ENCODE measurements around the gene AMIGO2. TPM values are rescaled to one million over a fixed set of nuclear protein-coding genes. Genes with fewer than 3 reads are reported as not detected.

The AMIGO2 gene
- total RNA-seq, 1 donor from 2014 or later: 1.6 TPM

DNA sequence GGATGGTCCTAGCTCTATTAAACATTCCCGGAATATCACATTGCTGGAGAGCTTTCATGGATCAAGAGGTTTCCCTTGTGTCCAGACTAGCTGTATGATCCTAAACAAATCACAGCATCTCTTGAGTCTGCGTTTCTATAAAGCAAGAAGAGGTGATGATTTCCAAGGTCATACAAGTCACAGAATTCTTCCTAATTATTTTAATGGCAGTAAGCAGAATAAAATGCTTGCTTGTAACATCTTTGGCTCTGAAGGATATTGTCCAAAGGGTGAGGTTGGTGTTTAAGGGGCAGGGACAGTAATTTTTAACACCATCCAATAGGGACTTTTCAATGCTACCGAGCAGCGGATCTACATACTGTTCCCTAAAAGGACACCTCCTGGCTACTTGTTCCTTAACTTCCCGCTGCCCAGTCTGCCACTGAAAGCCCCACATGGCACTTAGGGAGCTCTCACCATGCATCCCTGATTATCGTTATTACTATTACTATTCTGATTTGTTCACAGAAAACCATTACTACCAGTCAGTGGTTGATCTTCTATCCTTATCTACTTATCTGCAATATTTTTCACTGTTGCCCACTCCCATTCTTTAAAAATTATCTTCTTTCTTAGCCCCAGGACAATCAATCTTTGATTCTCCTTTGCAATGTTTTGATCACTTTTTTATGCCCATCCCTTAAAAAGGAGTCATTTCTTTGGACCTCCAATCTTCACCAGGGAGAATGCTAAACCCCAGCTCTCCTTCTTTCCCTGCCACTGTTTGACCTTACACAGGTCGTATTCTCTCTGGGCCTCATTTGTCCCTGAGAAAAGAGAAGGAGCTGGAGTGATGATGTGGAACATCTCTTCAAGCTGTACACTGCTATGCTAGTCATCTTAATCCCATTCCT lies 4.3 kb downstream of the AMIGO2 start:
- Histone ChIP-seq H3K9me3 (ENCODE audit: control insufficient read depth in 3 of 3, low read length in 3 of 3) (no peaks in the 10 kb centered on the region), H3K27me3 (ENCODE audit: control insufficient read depth in 3 of 3, insufficient read depth in 3 of 3, low read length in 3 of 3) (peaks cover 10 to 23% (median 17%) of the 10 kb centered on the region in 3 donors), H3K9ac (ENCODE audit: low read depth in 1 of 3, low read length in 3 of 3) (no peak overlapping the region), H3K27ac (ENCODE audit: low read depth, low read length) (no peak overlapping the region), H3K4me3 (ENCODE audit: low read length in 3 of 3) (no peak overlapping the region), H3K4me1 (ENCODE audit: control insufficient read depth in 3 of 3, insufficient read depth in 3 of 3, low read length in 3 of 3) (peaks cover 12 to 18% (median 13%) of the 10 kb centered on the region in 3 donors), H3K36me3 (ENCODE audit: control insufficient read depth in 3 of 3, insufficient read depth in 3 of 3, low read length in 3 of 3) (no peaks in the 10 kb centered on the region)

DNA sequence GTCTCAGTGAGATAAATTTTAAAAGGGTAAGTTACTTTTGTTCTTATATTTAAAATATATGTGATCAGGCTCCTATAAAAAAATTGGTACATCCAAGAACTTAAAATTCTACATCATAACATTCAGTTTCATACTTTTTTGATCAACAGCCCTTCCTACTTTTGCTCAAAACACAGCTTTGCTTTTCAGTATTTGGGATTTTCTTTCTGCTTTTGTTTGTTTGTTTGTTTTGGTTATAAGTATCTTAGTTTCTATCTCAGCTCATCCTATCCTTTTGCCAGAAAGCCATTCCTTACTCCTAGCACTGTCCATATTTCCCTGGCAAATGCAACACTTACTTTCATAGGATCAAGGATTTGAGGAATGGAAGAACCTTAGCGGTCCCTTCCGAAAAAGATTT lies 5.0 kb downstream of the AMIGO2 start:
- H3K36me3 ChIP-seq (ENCODE audit: control insufficient read depth in 3 of 3, insufficient read depth in 3 of 3, low read length in 3 of 3): no peaks in the 10 kb centered on the region
- no peak overlapping the region for H3K9ac ChIP-seq (ENCODE audit: low read depth in 1 of 3, low read length in 3 of 3)
- H3K4me1 ChIP-seq (ENCODE audit: control insufficient read depth in 3 of 3, insufficient read depth in 3 of 3, low read length in 3 of 3): peaks cover 7 to 12% (median 9%) of the 10 kb centered on the region in 3 donors
- H3K27me3 ChIP-seq (ENCODE audit: control insufficient read depth in 3 of 3, insufficient read depth in 3 of 3, low read length in 3 of 3): peaks cover 10 to 23% (median 17%) of the 10 kb centered on the region in 3 donors
- H3K27ac ChIP-seq (ENCODE audit: low read depth, low read length): no peak overlapping the region
- H3K9me3 ChIP-seq (ENCODE audit: control insufficient read depth in 3 of 3, low read length in 3 of 3): no peaks in the 10 kb centered on the region
- H3K4me3 ChIP-seq (ENCODE audit: low read length in 3 of 3): no peak overlapping the region

DNA sequence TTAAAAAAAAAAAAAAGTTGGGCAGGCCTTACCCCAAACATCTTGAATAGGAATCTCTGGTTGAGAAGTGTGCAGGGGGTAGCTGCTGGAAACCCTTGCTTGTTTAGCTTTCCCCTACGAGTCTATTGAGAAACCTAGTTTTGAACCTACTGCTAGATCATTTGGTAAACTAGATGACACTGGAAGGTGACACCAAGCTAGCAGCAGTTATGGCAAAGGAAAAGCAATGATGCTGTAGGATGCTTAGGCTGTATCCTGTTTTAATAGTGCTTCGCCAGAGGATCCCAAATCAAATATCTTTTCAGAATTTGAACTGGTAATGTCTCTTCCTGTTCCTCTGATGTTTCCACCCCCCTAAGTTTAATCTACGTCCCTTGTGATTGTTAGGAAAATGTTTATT lies 5.8 kb downstream of the AMIGO2 start:
- Histone ChIP-seq H3K27ac (ENCODE audit: low read depth, low read length) (no peak overlapping the region), H3K27me3 (ENCODE audit: control insufficient read depth in 3 of 3, insufficient read depth in 3 of 3, low read length in 3 of 3) (peaks cover 10 to 19% (median 17%) of the 10 kb centered on the region in 3 donors), H3K4me1 (ENCODE audit: control insufficient read depth in 3 of 3, insufficient read depth in 3 of 3, low read length in 3 of 3) (peaks cover 4 to 7% (median 6%) of the 10 kb centered on the region in 3 donors), H3K36me3 (ENCODE audit: control insufficient read depth in 3 of 3, insufficient read depth in 3 of 3, low read length in 3 of 3) (no peaks in the 10 kb centered on the region), H3K9ac (ENCODE audit: low read depth in 1 of 3, low read length in 3 of 3) (no peak overlapping the region), H3K9me3 (ENCODE audit: control insufficient read depth in 3 of 3, low read length in 3 of 3) (no peaks in the 10 kb centered on the region), H3K4me3 (ENCODE audit: low read length in 3 of 3) (no peak overlapping the region)

DNA sequence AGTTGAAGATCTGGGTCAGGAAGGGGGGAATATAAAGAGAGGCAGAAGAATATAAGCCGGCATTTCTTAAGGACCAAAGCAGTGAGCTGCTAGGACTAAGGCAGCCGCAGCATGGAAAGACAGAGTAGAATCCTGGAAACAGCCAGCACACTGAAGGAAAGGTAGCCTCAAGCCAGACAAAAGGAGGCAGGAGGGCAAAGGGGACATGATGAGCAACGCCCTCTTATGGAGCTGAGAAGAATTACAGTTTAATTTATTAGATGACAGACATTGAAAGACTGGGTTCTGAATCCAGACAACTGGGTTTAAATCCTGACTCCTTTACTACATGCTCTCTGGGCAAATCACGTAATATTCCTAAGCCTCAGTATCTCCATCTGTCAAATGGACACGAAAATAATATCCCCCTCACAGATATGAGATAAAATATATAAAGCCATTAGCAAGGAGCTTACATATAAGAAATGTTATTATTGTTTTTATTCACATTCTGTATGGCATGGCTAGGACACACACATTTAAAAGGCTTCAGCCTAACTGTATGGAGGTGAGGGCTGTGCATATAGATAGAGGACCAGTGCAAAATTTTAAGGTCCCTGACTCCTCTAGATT lies 8.4 kb downstream of the AMIGO2 start:
- Histone ChIP-seq H3K27ac (ENCODE audit: low read depth, low read length) (no peak overlapping the region), H3K4me1 (ENCODE audit: control insufficient read depth in 3 of 3, insufficient read depth in 3 of 3, low read length in 3 of 3) (no peaks in the 10 kb centered on the region), H3K27me3 (ENCODE audit: control insufficient read depth in 3 of 3, insufficient read depth in 3 of 3, low read length in 3 of 3) (no peaks in the 10 kb centered on the region), H3K9ac (ENCODE audit: low read depth in 1 of 3, low read length in 3 of 3) (no peak overlapping the region), H3K36me3 (ENCODE audit: control insufficient read depth in 3 of 3, insufficient read depth in 3 of 3, low read length in 3 of 3) (no peaks in the 10 kb centered on the region), H3K9me3 (ENCODE audit: control insufficient read depth in 3 of 3, low read length in 3 of 3) (no peaks in the 10 kb centered on the region), H3K4me3 (ENCODE audit: low read length in 3 of 3) (no peak overlapping the region)

DNA sequence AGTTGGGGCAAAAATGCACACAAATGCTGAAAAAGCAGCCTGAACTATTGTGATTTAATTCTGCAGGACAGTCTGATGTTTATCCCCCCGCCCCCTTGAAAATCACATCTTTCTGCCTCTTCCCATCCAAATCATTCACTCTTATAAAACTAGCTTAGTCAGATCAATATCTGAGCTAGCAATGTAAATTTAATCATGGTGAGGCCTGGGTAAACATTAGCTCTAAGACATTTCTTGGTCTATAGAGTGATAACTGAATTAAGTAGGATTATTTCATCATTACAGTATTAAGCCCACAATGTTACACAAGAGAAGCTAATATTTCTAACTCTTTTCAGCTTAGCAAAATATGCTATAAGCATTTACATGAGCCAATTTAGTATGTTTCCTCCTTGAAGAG lies 9.4 kb downstream of the AMIGO2 start:
- H3K4me3 ChIP-seq (ENCODE audit: low read length in 3 of 3): no peak overlapping the region
- H3K36me3 ChIP-seq (ENCODE audit: control insufficient read depth in 3 of 3, insufficient read depth in 3 of 3, low read length in 3 of 3): no peaks in the 10 kb centered on the region
- H3K27ac ChIP-seq (ENCODE audit: low read depth, low read length): no peak overlapping the region
- no peak overlapping the region for H3K9ac ChIP-seq (ENCODE audit: low read depth in 1 of 3, low read length in 3 of 3)
- no peaks in the 10 kb centered on the region for H3K9me3 ChIP-seq (ENCODE audit: control insufficient read depth in 3 of 3, low read length in 3 of 3)
- H3K4me1 ChIP-seq (ENCODE audit: control insufficient read depth in 3 of 3, insufficient read depth in 3 of 3, low read length in 3 of 3): no peaks in the 10 kb centered on the region
- no peaks in the 10 kb centered on the region for H3K27me3 ChIP-seq (ENCODE audit: control insufficient read depth in 3 of 3, insufficient read depth in 3 of 3, low read length in 3 of 3)

DNA sequence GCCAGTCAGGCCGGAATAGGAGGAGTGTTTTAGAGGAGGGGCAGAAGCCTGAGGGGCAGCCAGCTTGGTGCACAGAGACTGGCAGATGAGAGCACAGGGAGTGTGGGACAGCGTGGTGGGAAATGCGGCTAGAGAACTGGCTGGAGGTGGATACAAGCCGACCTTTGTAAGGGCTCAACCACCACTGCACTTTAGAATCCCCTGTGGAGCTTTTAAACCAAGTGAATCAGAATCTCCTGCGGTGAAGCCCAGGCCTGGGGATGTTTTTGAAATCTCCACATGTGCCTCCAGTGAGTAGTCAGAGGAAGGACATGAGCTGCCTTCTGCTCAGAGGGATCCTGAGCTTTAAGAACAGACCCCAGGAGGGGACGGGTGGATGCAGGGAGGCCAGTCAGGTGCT lies 11.2 kb downstream of the AMIGO2 start:
- Histone ChIP-seq H3K27me3 (ENCODE audit: control insufficient read depth in 3 of 3, insufficient read depth in 3 of 3, low read length in 3 of 3) (no peaks in the 10 kb centered on the region), H3K9me3 (ENCODE audit: control insufficient read depth in 3 of 3, low read length in 3 of 3) (no peaks in the 10 kb centered on the region), H3K4me1 (ENCODE audit: control insufficient read depth in 3 of 3, insufficient read depth in 3 of 3, low read length in 3 of 3) (no peaks in the 10 kb centered on the region), H3K4me3 (ENCODE audit: low read length in 3 of 3) (no peak overlapping the region), H3K9ac (ENCODE audit: low read depth in 1 of 3, low read length in 3 of 3) (no peak overlapping the region), H3K36me3 (ENCODE audit: control insufficient read depth in 3 of 3, insufficient read depth in 3 of 3, low read length in 3 of 3) (no peaks in the 10 kb centered on the region), H3K27ac (ENCODE audit: low read depth, low read length) (no peak overlapping the region)

DNA sequence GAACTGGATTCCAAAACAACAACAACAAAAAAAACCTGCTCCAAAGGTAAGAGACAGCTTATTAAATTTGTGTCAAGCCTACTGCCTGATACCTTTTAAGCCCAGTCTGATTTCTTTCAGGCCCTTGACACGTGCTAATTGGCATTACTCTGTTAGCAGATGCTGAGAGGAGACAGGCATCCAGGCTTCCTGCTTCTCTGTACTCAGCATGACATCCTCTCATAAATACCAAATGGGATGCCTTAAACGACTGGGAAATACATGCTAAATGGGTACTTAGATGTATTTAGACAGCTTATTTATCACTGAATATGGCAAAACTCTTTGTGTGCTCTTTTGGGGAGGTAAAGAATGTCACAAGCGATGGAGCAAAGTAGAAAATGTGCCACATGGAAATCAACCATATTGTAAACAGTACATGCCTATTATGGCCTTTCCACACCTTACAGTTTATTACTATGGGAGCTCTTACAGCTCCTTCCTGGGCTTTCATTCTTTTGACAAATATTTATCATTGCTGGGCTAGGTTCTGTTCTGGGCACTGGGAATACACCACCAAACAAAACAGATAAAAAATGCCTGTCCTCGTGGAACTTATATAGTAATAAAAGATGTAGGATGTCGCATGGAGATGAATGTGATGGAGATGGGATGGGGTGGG lies 11.9 kb downstream of the AMIGO2 start:
- no peaks in the 10 kb centered on the region for H3K36me3 ChIP-seq (ENCODE audit: control insufficient read depth in 3 of 3, insufficient read depth in 3 of 3, low read length in 3 of 3)
- H3K9ac ChIP-seq (ENCODE audit: low read depth in 1 of 3, low read length in 3 of 3): no peak overlapping the region
- no peak overlapping the region for H3K27ac ChIP-seq (ENCODE audit: low read depth, low read length)
- no peak overlapping the region for H3K4me3 ChIP-seq (ENCODE audit: low read length in 3 of 3)
- H3K9me3 ChIP-seq (ENCODE audit: control insufficient read depth in 3 of 3, low read length in 3 of 3): no peaks in the 10 kb centered on the region
- H3K27me3 ChIP-seq (ENCODE audit: control insufficient read depth in 3 of 3, insufficient read depth in 3 of 3, low read length in 3 of 3): no peaks in the 10 kb centered on the region
- H3K4me1 ChIP-seq (ENCODE audit: control insufficient read depth in 3 of 3, insufficient read depth in 3 of 3, low read length in 3 of 3): no peaks in the 10 kb centered on the region

DNA sequence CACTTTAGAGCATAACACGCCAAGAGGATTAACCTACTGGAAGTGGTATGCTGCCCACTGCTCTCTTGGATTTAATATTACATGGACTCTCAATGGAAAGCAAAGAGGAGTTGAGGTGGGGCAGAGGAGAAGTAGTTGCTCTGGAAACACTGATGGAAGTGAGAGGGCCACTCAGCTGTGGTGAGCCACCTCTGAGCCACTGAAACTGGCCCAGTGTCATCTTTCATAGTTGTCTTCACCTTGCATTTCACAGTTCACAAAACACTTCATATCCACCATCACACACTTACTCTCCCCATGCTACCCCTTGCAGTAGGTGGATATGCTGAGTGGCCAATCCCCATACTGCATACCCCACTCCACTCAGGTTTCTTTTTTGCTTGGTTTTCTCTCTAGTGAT lies 12.6 kb downstream of the AMIGO2 start:
- Histone ChIP-seq H3K4me3 (ENCODE audit: low read length in 3 of 3) (no peak overlapping the region), H3K27me3 (ENCODE audit: control insufficient read depth in 3 of 3, insufficient read depth in 3 of 3, low read length in 3 of 3) (no peaks in the 10 kb centered on the region), H3K9ac (ENCODE audit: low read depth in 1 of 3, low read length in 3 of 3) (no peak overlapping the region), H3K27ac (ENCODE audit: low read depth, low read length) (no peak overlapping the region), H3K9me3 (ENCODE audit: control insufficient read depth in 3 of 3, low read length in 3 of 3) (no peaks in the 10 kb centered on the region), H3K4me1 (ENCODE audit: control insufficient read depth in 3 of 3, insufficient read depth in 3 of 3, low read length in 3 of 3) (no peaks in the 10 kb centered on the region), H3K36me3 (ENCODE audit: control insufficient read depth in 3 of 3, insufficient read depth in 3 of 3, low read length in 3 of 3) (no peaks in the 10 kb centered on the region)

DNA sequence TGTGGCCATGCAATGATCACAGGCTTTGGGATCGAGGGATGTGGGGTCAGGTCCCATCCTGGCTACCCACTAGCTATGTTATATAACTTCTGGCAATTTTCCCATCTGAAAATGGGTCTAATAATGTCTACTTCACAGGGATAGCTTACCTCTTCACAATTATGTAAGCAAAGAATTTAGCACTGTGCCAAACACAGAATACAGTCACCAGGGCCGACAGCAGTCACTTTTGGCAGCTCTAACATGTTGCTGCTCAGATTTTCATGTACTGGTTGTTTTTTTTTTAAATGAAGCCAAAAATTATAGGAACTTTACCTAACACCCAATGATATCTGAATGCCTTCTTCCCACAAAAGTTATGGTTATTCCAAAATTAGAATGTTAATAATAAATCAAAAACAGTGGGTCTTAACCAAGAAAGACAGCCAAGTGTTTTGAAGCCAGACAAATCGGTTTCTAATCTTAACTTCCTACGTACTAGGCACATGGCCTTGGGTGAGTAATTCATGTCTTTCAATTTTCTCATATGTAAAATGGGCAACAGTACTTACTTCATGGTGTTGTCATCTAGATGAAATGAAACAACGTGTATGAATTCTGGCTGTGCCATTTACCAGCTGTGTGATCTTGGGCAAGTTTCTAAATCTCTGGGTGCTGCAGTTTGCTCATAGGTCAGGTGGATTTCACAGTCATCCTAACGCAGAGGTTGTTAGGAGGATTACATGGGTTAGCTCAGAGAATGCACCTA lies 13.3 kb downstream of the AMIGO2 start:
- Histone ChIP-seq H3K9ac (ENCODE audit: low read depth in 1 of 3, low read length in 3 of 3) (no peak overlapping the region), H3K9me3 (ENCODE audit: control insufficient read depth in 3 of 3, low read length in 3 of 3) (no peaks in the 10 kb centered on the region), H3K4me3 (ENCODE audit: low read length in 3 of 3) (no peak overlapping the region), H3K4me1 (ENCODE audit: control insufficient read depth in 3 of 3, insufficient read depth in 3 of 3, low read length in 3 of 3) (no peaks in the 10 kb centered on the region), H3K27me3 (ENCODE audit: control insufficient read depth in 3 of 3, insufficient read depth in 3 of 3, low read length in 3 of 3) (no peaks in the 10 kb centered on the region), H3K36me3 (ENCODE audit: control insufficient read depth in 3 of 3, insufficient read depth in 3 of 3, low read length in 3 of 3) (no peaks in the 10 kb centered on the region), H3K27ac (ENCODE audit: low read depth, low read length) (no peak overlapping the region)
